Germinal center (tissue), 1 donor: Measurements from ENCODE around the gene PTBP1.
"Not testable (repeated sequence)": the region's sequence is repeated elsewhere in the genome, so short reads cannot be mapped to it uniquely, and the experiment has no call there.

Experiments used
- DNase-seq: peaks from one replicate; pipeline ENCODE4 v3.0.0; 2012; ENCODE audit warnings: mixed read lengths, low spot score

PTBP1 gene

GRCh38 chr19:853614-854220 lies 56.5 kb downstream of the PTBP1 start:
- not testable (repeated sequence) for DNase-seq

GRCh38 chr19:854549-854948 lies 57.3 kb downstream of the PTBP1 start:
- no peak for DNase-seq

DNA sequence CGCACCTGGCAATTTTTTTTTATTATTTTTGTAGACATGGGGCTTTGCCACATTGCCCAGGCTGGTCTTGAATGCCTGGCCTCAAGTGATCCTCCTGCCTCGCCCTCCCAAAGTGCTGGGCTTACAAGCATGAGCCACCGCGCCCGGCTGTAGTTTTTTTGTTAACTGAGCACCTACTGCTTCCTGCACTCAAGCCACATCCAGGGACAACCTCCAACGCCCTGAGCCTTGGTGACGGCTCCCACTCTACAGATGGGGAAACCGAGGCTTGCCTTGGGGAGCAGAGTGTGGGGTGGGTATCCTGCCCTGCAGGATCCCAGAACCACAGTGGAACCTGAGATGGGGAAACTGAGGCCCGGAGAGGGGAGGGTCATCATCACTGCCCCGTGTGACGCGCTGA lies 57.9 kb downstream of the PTBP1 start:
- DNase-seq: no peak

DNA sequence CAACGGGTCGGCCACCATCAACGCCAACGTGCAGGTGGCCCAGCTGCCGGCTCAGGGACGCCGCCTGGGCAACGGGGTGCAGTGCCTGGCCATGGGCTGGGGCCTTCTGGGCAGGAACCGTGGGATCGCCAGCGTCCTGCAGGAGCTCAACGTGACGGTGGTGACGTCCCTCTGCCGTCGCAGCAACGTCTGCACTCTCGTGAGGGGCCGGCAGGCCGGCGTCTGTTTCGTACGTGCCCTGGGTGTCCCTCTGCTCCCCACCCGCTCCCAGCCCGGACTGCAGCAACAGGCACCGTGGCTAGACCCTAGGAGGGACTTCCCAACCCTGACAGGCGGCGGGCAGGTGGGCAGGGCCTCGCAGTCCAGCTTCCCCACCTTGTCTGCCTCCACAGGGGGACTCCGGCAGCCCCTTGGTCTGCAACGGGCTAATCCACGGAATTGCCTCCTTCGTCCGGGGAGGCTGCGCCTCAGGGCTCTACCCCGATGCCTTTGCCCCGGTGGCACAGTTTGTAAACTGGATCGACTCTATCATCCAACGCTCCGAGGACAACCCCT lies 58.4 kb downstream of the PTBP1 start:
- DNase-seq: no peak

DNA sequence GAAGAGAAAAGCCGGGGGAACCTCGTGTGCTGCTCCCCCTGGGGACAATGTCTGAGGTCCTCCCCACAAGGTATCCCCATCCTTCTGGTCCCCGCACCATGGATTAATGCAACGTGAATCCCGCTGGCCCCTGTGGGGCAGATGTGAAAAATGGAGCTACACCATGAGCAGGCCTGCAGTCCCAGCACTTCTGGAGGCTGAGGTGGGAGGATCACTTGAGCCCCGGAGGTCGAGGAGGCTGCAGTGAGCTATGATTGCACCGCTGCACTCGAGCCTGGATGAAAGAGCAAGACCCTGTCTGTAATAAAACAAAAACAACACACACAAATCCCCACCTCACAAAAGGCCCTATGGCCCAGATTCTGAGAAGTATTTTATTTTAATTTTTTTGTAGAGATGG lies 61.0 kb downstream of the PTBP1 start:
- no peak for DNase-seq

DNA sequence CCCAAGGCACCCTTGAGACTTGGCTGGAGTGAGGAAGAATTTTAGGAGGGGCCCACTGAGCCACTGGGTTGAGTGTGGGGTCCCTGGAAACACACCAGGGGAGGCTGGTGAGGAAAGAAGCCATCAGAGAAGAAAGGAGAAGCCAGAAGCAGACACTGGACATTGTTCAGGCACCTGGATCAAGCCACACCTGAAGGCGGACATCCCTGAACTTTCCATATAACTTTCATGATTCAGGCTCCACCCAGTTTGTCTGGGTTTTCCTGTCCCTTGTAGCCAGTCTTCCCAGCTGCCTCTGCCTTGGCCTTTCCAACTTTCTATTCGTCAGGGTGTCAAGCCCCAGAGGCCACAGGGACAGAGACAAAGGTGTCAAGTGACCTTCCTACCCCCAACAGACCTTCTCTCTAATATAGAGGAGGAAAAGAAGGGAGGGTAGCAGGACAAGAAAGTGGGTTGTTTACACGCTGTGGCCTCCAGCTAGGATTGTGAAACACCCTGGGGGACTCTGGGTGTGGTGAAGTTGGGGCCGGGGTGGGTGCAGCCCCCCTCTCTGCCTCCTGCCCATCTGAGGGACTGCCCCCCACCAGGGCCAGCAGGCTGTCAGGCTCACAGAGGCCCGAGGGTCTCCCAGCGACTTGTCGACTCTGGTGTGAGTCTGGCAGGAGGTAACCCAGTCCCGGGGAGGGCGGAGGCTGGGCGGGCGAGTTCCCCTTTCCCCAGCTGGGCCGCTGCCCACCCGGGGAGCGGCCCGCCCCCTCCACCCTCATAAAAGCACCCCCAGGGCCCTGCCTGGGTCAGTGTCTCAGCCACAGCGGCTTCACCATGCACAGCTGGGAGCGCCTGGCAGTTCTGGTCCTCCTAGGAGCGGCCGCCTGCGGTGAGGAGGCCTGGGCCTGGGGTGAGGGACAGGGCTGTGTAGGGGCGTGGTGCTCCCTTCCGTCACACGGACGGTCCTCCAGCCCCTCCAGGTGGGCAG lies 61.9 kb downstream of the PTBP1 start, which contains the start of gene CFD:
Gene CFD, plus strand, starts transcription at position 797 of the 976 bp plus-strand sequence. Its CDS starts 26 bp downstream, at position 823.
- no peak for DNase-seq

DNA sequence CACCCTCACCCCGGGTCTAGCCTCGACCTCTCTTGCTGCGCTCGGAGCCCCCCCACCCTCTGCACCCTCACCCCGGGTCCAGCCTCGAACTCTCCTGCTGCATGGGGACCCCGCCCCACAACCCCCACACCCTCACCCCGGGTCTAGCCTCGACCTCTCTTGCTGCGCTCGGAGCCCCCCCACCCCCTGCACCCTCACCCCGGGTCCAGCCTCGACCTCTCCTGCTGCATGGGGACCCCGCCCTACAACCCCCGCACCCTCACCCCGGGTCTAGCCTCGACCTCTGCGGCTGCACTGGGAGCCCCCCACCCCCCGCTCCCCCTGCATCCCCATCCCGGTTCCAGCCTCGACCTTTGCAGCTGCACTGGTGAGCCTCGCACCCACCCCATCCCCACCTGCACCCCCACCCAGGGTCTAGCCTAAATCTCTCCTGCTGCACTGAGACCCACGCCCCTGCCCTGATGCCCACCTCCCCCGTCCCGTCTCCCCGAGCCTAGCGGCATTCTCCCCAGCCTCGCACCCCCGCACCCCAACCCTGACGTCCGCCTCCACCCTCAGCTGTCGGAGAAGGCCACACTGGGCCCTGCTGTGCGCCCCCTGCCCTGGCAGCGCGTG lies 64.0 kb downstream of the PTBP1 start:
- no peak for DNase-seq
